Activated naive CD8-positive, alpha-beta T cell treated with anti-CD3 and anti-CD28 coated beads, Interleukin-2, amount 50 U/mL, for 16 hours (primary cell): ENCODE measurements around the gene ARHGAP15.

Experiments
- DNase-seq: peaks from one replicate; pipeline ENCODE4 v3.0.0-alpha.2; 2020; ENCODE audit warnings: low read depth, low spot score

ARHGAP15 gene

GRCh38 chr2:143717053-143717452 lies 587.8 kb downstream of the ARHGAP15 start:
- no peak for DNase-seq

- DNase-seq = no peak
Measured at GRCh38 chr2:143717536-143718168, 588.4 kb downstream of the ARHGAP15 start.

GRCh38 chr2:143718745-143719144 lies 589.5 kb downstream of the ARHGAP15 start:
- no peak for DNase-seq

DNA sequence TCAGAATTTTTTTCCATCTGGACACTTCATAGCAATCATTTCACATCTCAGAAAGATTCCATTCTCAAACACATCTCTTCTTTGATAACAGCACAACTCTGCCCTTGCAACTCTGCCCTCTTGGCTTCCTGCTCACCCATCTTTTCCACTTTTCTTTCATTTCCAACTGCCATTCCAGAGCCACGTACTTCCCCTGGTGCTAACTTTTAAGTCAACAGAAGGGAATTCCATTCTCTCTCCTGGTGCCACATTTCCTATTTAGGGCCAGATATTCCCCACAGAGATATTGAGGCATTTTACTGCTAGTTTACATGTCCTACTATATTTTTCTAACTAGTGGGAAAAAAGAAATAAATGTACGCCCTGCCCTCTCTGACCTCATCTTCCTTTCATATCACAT lies 590.2 kb downstream of the ARHGAP15 start:
- DNase-seq = no peak

GRCh38 chr2:143720095-143720664 lies 591.0 kb downstream of the ARHGAP15 start:
- no peak for DNase-seq

GRCh38 chr2:143725400-143725799 lies 596.2 kb downstream of the ARHGAP15 start:
- DNase-seq = no peak

GRCh38 chr2:143726151-143726845 lies 597.1 kb downstream of the ARHGAP15 start:
- DNase-seq = no peak

DNA sequence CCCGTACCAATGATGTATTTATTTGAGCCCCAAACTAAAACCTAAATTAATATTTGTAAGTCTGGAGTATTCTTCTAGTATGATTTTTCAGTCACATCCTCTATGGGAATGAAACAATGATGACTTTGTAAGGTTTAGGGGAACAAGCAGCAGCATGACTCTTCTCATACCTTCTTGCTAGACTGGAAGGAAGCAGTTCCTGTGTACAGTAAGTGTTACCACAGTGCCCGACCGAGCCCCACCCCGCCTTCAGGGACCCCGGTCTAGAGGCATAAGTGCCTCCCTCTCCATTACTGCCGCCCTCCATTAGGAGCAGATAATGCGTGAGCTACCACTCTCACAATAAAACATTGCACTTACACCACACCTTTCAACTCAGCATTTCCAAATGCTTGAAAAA lies 599.3 kb downstream of the ARHGAP15 start:
- DNase-seq = no peak

DNA sequence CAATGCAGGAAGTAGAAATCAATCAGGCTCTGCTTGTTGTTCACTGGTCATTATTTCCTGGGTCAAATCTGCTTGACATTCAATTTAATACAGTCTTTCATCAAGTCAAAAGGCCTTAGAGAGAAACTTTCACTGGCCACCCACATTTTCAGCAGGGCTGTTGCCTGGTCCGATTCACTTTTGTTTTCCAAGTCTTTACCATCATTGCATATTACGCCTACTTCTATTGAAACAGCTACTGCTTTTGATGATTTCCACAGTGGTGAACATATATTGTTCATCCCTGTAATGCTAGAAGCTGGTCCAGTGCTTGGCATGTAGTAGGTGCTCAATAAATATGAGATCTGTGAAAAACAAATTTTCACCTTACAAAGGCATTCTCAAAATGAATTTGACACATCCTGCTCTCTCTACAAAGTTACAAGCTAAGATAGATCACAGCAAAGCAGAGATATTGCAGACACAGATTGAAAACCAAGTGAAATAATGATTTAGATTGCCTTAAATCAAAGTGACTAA lies 600.1 kb downstream of the ARHGAP15 start:
- no peak for DNase-seq

DNA sequence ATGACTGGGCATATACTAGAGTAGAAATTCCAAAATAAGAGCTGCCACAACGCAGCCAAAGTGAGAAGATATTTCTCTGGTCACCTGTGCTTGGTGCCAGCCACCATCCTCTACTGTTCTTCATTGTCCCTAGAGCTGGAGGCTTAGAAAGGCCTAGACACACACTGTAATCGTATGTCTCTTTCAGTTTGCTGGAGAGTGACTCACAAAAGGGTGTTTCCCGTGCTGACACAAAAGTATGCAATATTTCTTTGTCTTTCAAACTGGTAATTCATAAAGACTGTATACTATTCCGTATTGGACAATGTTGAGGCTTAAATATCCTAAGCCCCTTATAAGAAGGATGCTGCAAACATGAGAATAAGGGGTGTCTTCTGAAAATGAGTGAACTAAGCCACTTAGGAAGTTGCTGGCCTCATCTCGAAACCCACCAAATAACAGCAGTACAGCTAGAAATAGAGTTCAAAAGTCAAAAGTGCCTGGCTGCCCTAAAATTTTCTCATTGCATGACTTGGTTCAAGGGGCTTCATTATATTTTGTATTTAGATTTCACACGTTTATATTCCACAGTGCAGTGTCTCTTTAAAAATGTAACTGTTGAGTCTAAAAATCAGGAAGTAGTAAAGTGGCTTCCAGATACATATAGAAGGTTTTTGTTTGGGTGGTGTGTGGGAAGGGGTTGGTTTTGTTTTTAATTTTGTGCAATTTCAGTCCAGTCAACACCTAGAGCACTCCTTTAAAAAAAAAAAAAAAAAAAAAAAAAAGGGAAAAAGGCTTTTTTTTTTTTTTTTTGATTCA lies 601.1 kb downstream of the ARHGAP15 start:
- no peak for DNase-seq

GRCh38 chr2:143730953-143731260 lies 601.7 kb downstream of the ARHGAP15 start:
- DNase-seq = no peak

- no peak for DNase-seq
Measured at GRCh38 chr2:143732076-143732475, 602.9 kb downstream of the ARHGAP15 start.

GRCh38 chr2:143732871-143733270 lies 603.7 kb downstream of the ARHGAP15 start:
- no peak for DNase-seq

DNA sequence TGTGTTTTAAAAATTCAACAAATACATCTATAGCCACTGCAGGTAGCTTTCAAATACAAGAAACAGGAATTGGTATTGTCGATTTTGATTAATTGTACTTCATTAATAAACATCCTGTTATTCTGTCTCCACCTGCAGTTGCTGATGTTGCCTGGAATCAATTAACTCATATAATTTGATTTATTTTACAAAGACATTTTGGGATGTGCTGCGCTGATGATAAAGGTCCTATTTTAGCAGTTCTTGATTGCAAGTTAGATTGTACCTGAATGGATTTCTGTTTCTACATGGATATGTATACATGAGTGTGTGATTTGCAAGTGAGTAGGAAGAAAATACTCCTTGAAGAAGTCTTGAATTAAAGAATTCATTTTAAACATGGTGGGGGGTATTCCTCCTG lies 605.3 kb downstream of the ARHGAP15 start:
- DNase-seq = no peak

GRCh38 chr2:143736904-143737303 lies 607.7 kb downstream of the ARHGAP15 start:
- no peak for DNase-seq

- DNase-seq = no peak
Measured at GRCh38 chr2:143740431-143740830, 611.2 kb downstream of the ARHGAP15 start.

DNA sequence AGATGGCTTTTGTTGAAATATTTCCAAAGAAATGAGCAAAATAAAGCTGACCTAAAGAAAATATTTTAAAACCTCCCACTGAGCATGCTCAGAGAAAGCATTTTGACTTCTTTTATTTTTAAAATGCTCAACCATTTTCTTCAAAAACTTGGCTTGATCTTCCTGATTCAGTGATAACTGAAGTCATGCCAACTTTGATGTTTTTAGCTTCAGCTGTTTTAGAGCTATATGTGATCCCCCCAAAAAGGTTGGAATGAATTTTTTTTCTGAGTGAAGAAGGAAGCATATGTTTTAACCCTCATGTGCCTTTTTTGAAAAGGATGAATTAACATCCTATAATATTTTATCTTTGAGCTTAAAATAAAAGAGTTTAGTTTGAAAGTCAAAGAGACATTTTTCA lies 612.0 kb downstream of the ARHGAP15 start:
- no peak for DNase-seq

- no peak for DNase-seq
Measured at GRCh38 chr2:143742581-143742980, 613.4 kb downstream of the ARHGAP15 start.

DNA sequence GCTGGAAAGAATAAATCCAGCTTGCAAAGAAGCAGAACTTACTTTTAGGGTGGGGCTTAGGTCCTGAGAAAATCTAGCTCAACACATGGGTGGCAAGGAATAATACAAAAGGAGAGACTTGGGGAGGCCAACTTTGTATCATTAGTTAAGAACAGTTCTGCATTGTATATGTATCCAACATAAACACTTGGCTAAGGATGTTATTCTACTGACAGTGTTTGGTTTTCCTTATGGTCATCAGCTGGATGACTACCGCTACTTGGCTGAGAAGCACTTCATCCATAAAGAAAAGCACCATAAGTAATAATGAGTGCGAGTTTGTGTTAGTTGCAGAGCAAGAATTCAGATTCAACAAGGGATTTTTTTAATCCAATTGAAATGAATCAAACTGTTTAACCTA lies 614.9 kb downstream of the ARHGAP15 start:
- no peak for DNase-seq

DNA sequence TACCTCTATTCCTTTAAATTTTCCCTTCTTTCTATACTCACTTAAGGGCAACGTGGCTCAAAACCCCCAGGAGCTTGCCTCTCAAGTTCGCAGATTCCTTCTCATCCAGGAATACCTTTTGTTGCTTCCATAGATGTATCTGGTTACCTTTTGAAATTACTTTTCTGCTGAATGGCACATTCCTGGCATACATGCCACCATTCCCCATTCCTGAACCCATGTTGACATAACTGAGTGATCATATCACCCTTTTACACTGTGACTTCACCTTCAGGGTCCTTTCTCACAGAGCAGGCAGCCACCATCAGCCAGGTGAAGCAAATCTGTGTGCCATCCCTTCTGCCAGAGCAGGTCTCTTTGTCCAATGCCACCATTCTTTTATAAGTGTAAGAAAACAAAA lies 615.8 kb downstream of the ARHGAP15 start:
- DNase-seq = no peak

GRCh38 chr2:143754742-143755141 lies 625.5 kb downstream of the ARHGAP15 start:
- DNase-seq = no peak

DNA sequence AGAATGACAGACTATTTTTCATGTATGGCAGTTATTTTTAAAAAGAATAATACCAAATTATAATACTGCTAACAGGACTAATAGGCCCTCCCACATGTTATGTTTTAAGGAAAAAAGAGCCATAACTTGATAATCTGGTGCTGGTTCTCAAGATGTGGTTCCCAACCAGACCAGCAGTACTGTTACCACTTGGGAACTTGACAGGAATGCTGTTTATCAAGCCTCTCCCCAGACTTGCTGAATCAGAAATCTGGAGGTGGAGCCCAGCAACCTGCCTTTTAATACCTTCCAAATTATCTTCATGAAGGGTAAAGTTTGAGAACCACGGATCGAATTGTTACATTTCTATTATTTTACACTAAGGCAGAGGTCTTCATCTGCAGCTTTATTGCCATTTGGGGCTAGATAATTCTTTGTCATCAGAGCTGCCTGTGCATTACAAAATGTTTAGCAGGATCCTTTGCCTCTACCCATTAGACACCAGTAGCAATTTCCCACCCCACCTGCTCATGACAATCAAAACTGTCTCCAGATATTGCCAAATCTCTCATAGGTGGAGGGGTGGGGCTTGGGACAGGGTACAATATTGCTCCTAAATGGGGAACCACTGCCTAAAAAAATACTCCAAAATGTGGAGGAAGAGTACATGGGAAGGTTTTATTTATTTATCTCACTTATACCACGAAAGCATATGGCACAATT lies 629.6 kb downstream of the ARHGAP15 start:
- DNase-seq = no peak
